Uterus (tissue), 2 donors: ENCODE data around the gene ABCB10.

ENCODE experiments used
- POLR2A ChIP-seq, 2 donors: fragments of 450-650 bp; IDR thresholded peaks; one replicate each; pipeline ENCODE4 v1.6.1; 2016; ENCODE audit warnings: antibody characterized with exemption in 2 of 2, mild to moderate bottlenecking in 1 of 2, moderate library complexity in 1 of 2
- TF ChIP-seq, protein P1 (sequence below), 4 experiments: fragments of 200-600 bp in 2 of 4; fragments of 450-650 bp in 2 of 4; sonication (generic) in 2 of 4; IDR thresholded peaks; one replicate each; pipeline ENCODE4 v1.5.1; 2016 to 2019; ENCODE audit warnings: antibody characterized with exemption in 4 of 4, mild to moderate bottlenecking in 2 of 4, moderate library complexity in 1 of 4

DNA sequence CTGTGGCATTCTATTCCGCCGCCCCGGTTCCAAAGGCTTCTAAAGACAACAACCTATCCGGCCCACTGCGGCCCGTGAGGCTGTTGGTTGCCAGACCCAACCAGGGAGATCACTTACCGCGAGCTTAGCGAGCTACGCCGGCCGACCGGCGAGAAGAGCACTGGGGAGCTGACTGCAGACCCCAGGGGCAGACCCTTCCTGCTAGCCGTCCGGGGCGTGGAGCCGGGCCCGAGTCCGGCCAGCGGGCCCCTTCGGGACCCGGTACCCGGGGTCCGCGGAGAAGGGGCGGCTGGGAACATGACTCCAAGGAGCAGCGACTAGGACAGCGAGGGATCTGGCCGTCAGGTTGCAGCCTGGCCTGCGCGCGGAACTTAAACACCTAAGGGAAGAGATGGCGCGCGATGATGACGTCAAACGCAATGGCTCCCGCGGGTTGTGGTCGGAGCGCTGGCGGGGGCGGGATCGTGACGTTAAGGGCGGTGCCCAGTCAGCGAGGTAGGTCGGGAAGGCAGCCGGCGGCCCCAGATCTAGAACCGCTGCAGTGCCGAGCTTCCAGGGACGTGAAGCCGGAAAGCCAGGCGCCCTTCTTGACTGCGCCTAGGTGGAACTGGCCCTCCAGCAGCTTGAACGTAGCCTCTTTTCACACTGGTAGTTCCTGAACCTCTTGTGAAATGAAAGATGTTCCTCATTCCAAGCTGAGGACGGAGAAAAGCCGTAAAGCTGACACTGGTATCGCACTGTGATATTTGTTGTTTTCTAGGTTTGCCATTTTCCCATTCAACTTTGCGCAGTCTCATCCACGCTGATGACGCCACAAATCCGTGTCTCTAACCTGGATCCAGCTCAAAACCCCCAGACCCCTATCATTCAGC is 50.3 kb downstream of the ABCB10 start, which contains the start of gene NUP133:
- TF ChIP-seq, protein P1, sequence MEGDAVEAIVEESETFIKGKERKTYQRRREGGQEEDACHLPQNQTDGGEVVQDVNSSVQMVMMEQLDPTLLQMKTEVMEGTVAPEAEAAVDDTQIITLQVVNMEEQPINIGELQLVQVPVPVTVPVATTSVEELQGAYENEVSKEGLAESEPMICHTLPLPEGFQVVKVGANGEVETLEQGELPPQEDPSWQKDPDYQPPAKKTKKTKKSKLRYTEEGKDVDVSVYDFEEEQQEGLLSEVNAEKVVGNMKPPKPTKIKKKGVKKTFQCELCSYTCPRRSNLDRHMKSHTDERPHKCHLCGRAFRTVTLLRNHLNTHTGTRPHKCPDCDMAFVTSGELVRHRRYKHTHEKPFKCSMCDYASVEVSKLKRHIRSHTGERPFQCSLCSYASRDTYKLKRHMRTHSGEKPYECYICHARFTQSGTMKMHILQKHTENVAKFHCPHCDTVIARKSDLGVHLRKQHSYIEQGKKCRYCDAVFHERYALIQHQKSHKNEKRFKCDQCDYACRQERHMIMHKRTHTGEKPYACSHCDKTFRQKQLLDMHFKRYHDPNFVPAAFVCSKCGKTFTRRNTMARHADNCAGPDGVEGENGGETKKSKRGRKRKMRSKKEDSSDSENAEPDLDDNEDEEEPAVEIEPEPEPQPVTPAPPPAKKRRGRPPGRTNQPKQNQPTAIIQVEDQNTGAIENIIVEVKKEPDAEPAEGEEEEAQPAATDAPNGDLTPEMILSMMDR (IDR thresholded peaks at IDR 0.05), result no peak
- TF ChIP-seq POLR2A (IDR thresholded peaks at IDR 0.05), result peak; percentile 91 to 95
